ENCODE results near the gene UFD1. TPM values are rescaled to one million over a fixed set of nuclear protein-coding genes. Genes with fewer than 3 reads are reported as not detected.

Gene UFD1
- total and polyA plus RNA-seq, 2 experiments from 2014 or later, result 51.5 to 79.1 TPM

- H3K4me1 ChIP-seq (ENCODE audit: insufficient read depth), result no peaks in the 10 kb centered on the region
- WGBS (ENCODE audit: low lambda C conversion rate, missing lambda C conversion rate), result 91% methylated on average over 8 of the region's 8 CpGs
- no peaks in the 10 kb centered on the region for H3K36me3 ChIP-seq (replicated peaks; ENCODE audit: insufficient read depth, low read depth)
- H3K4me2 ChIP-seq, result no peak overlapping the region
- peaks cover 6% of the 10 kb centered on the region for H3K79me2 ChIP-seq
- no peaks in the 10 kb centered on the region for H3K27me3 ChIP-seq
- TF ChIP-seq EZH2 (IDR thresholded peaks at IDR 0.05; ENCODE audit: borderline replicate concordance) (no peak), CTCF (IDR thresholded peaks at IDR 0.05; ENCODE audit: poor library complexity) (no peak), EZH2phosphoT487 (IDR thresholded peaks at IDR 0.05; ENCODE audit: low read depth, severe bottlenecking, unreplicated experiment) (no peak)
- H2AFZ ChIP-seq, result no peak overlapping the region
- H3K9me2 ChIP-seq (replicated peaks; ENCODE audit: insufficient read depth), result no peaks in the 10 kb centered on the region
- no peak for DNase-seq (ENCODE audit: low spot score)
- H4K20me1 ChIP-seq (ENCODE audit: insufficient read depth, poor library complexity, severe bottlenecking), result no peaks in the 10 kb centered on the region
- no peaks in the 10 kb centered on the region for H3K9me3 ChIP-seq (ENCODE audit: low read depth)
- H3K27ac ChIP-seq, result no peak overlapping the region
- H3K4me3 ChIP-seq, result no peak overlapping the region
These were observed 4.7 kb upstream of the UFD1 start for GRCh38 chr22:19483481-19484244.

- peaks cover 8% of the 10 kb centered on the region for H4K20me1 ChIP-seq (ENCODE audit: insufficient read depth, poor library complexity, severe bottlenecking)
These were observed 3.3 kb upstream of the UFD1 start for GRCh38 chr22:19482297-19482696.

GRCh38 chr22:19480789-19481188 lies 1.8 kb upstream of the UFD1 start:
- H2AFZ ChIP-seq, result no peak overlapping the region
- WGBS (ENCODE audit: low lambda C conversion rate, missing lambda C conversion rate), result 79% methylated on average over 10 of the region's 10 CpGs

More at GRCh38 chr22:19482297-19482696, 3.3 kb upstream of the UFD1 start:
- peaks cover 20% of the 10 kb centered on the region for H3K79me2 ChIP-seq
- no peaks in the 10 kb centered on the region for H3K9me2 ChIP-seq (replicated peaks; ENCODE audit: insufficient read depth)
- H3K27ac ChIP-seq, result no peak overlapping the region
- no peak overlapping the region for H3K4me2 ChIP-seq
- 94% methylated on average over 9 of the region's 9 CpGs for WGBS (ENCODE audit: low lambda C conversion rate, missing lambda C conversion rate)
- no peak overlapping the region for H3K4me3 ChIP-seq
- H3K36me3 ChIP-seq (replicated peaks; ENCODE audit: insufficient read depth, low read depth), result no peaks in the 10 kb centered on the region
- no peaks in the 10 kb centered on the region for H3K4me1 ChIP-seq (ENCODE audit: insufficient read depth)
- H3K27me3 ChIP-seq, result no peaks in the 10 kb centered on the region
- H2AFZ ChIP-seq, result no peak overlapping the region
- TF ChIP-seq EZH2 (IDR thresholded peaks at IDR 0.05; ENCODE audit: borderline replicate concordance) (no peak), EZH2phosphoT487 (IDR thresholded peaks at IDR 0.05; ENCODE audit: low read depth, severe bottlenecking, unreplicated experiment) (no peak), CTCF (IDR thresholded peaks at IDR 0.05; ENCODE audit: poor library complexity) (no peak)
- no peaks in the 10 kb centered on the region for H3K9me3 ChIP-seq (ENCODE audit: low read depth)
- DNase-seq (ENCODE audit: low spot score), result no peak

More at GRCh38 chr22:19480789-19481188, 1.8 kb upstream of the UFD1 start:
- Histone ChIP-seq H3K9me3 (ENCODE audit: low read depth) (no peaks in the 10 kb centered on the region), H3K79me2 (peaks cover 35% of the 10 kb centered on the region), H3K9me2 (replicated peaks; ENCODE audit: insufficient read depth) (no peaks in the 10 kb centered on the region), H3K4me2 (peak overlapping the region; percentile 81), H4K20me1 (ENCODE audit: insufficient read depth, poor library complexity, severe bottlenecking) (peaks cover 14% of the 10 kb centered on the region), H3K4me1 (ENCODE audit: insufficient read depth) (no peaks in the 10 kb centered on the region), H3K36me3 (replicated peaks; ENCODE audit: insufficient read depth, low read depth) (no peaks in the 10 kb centered on the region), H3K27me3 (no peaks in the 10 kb centered on the region), H3K4me3 (no peak overlapping the region), H3K27ac (no peak overlapping the region)
- DNase-seq (ENCODE audit: low spot score), result no peak
- no peak for TF ChIP-seq CTCF (IDR thresholded peaks at IDR 0.05; ENCODE audit: poor library complexity)
- TF ChIP-seq EZH2 (IDR thresholded peaks at IDR 0.05; ENCODE audit: borderline replicate concordance), result no peak
- no peak for TF ChIP-seq EZH2phosphoT487 (IDR thresholded peaks at IDR 0.05; ENCODE audit: low read depth, severe bottlenecking, unreplicated experiment)
